Measurements from ENCODE around the gene TTC39C.

TTC39C gene

GRCh38 chr18:24015639-24016631, 1.4 kb downstream of the TTC39C start:
- no peak for DNase-seq (ENCODE audit: low read depth, low spot score)
- peak overlapping the region; percentile 83 for H3K4me3 ChIP-seq (ENCODE audit: low read depth, low read length)
- CTCF ChIA-PET, result interaction anchor here (0.8 to 2.0 kb wide), 3 partner anchors 10 to 17 kb away, joined by 3 to 7 read pairs (median 4); no protein-coding TSS in a partner anchor
- POLR2A ChIA-PET, result interaction anchor here (1.9 kb wide), 1 partner anchor 123 kb away, joined by 5 read pairs; the partner anchor contains the start of gene CABYR
- no peak for TF ChIP-seq CTCF (IDR thresholded peaks at IDR 0.05; ENCODE audit: insufficient read depth, low read length, missing control alignments)

GRCh38 chr18:24016643-24017042, 2.1 kb downstream of the TTC39C start:
- POLR2A ChIA-PET, result no interaction called here
- CTCF ChIA-PET, result interaction anchor here (1.0 to 2.0 kb wide), 2 partner anchors 9 to 18 kb away, joined by 4 to 7 read pairs; no protein-coding TSS in a partner anchor
- TF ChIP-seq CTCF (IDR thresholded peaks at IDR 0.05; ENCODE audit: insufficient read depth, low read length, missing control alignments), result peak; percentile 17
- DNase-seq (ENCODE audit: low read depth, low spot score), result no peak
- H3K4me3 ChIP-seq (ENCODE audit: low read depth, low read length), result peak overlapping the region; percentile 83

GRCh38 chr18:24018299-24018886, 3.8 kb downstream of the TTC39C start:
- ChIA-PET POLR2A (no interaction called here), CTCF (no interaction called here)
- no peak overlapping the region for H3K4me3 ChIP-seq (ENCODE audit: low read depth, low read length)
- TF ChIP-seq CTCF (IDR thresholded peaks at IDR 0.05; ENCODE audit: insufficient read depth, low read length, missing control alignments), result no peak
- DNase-seq (ENCODE audit: low read depth, low spot score), result no peak

- no peak for TF ChIP-seq CTCF (IDR thresholded peaks at IDR 0.05; ENCODE audit: insufficient read depth, low read length, missing control alignments)
- no peak for DNase-seq (ENCODE audit: low read depth, low spot score)
- no peak overlapping the region for H3K4me3 ChIP-seq (ENCODE audit: low read depth, low read length)
- ChIA-PET POLR2A (no interaction called here), CTCF (no interaction called here)
Observed at GRCh38 chr18:24019641-24020331, 5.2 kb downstream of the TTC39C start.

GRCh38 chr18:24021505-24021904, 7.0 kb downstream of the TTC39C start:
- ChIA-PET CTCF (interaction anchor here (0.9 to 1.9 kb wide), 2 partner anchors 13 to 99 kb away, joined by 3 to 6 read pairs; no protein-coding TSS in a partner anchor), POLR2A (no interaction called here)
- DNase-seq (ENCODE audit: low read depth, low spot score), result no peak
- TF ChIP-seq CTCF (IDR thresholded peaks at IDR 0.05; ENCODE audit: insufficient read depth, low read length, missing control alignments), result no peak
- no peak overlapping the region for H3K4me3 ChIP-seq (ENCODE audit: low read depth, low read length)

Measured in AG04449 (cell line).